Astrocyte (in vitro differentiated cells and primary cell): ENCODE results near the gene LRRC10. TPM values are rescaled to one million over a fixed set of nuclear protein-coding genes. Genes with fewer than 3 reads are reported as not detected.

Source experiments
- DNase-seq: peaks from one replicate; pipeline ENCODE4 v3.0.0-alpha.2; 2010; ENCODE audit warnings: low read depth
- FAIRE-seq: peaks from 2 replicates; lab custom pipeline; 2011; peaks lifted over from hg19 to GRCh38; lab: Jason Lieb, UNC
- H2AFZ ChIP-seq: 2 replicates; pipeline ENCODE4 v1.6.0; 2012; ENCODE audit warnings: low read depth, low read length, inconsistent platforms
- H3K27ac ChIP-seq: 2 replicates; pipeline ENCODE4 v1.5.1; 2011; ENCODE audit warnings: low read depth, low read length, inconsistent platforms
- H3K27me3 ChIP-seq: 2 replicates; pipeline ENCODE4 v1.6.0; 2011; ENCODE audit warnings: low read length, inconsistent platforms; ENCODE audit not compliant: insufficient read depth
- H3K36me3 ChIP-seq: 2 replicates; pipeline ENCODE4 v1.5.1; 2011; ENCODE audit warnings: low read length, inconsistent platforms; ENCODE audit not compliant: insufficient read depth
- H3K4me1 ChIP-seq: 2 replicates; pipeline ENCODE4 v1.5.1; 2011; ENCODE audit warnings: low read length, inconsistent platforms; ENCODE audit not compliant: insufficient read depth
- H3K4me2 ChIP-seq: 2 replicates; pipeline ENCODE4 v1.6.0; 2012; ENCODE audit warnings: low read length, inconsistent platforms
- H3K4me3 ChIP-seq: 2 replicates; pipeline ENCODE4 v1.5.1; 2011; ENCODE audit warnings: low read depth, mild to moderate bottlenecking, low read length, inconsistent platforms; ENCODE audit not compliant: insufficient read depth
- H3K79me2 ChIP-seq: 2 replicates; pipeline ENCODE4 v1.6.0; 2012; ENCODE audit warnings: mild to moderate bottlenecking, low read length, inconsistent platforms; ENCODE audit not compliant: insufficient read depth
- H3K9ac ChIP-seq: 2 replicates; pipeline ENCODE4 v1.6.0; 2012; ENCODE audit warnings: mild to moderate bottlenecking, low read length, inconsistent platforms
- H3K9me3 ChIP-seq: 2 replicates; pipeline ENCODE4 v1.5.1; 2012; ENCODE audit warnings: low read depth, mild to moderate bottlenecking, low read length, inconsistent platforms; ENCODE audit not compliant: insufficient read depth
- H4K20me1 ChIP-seq: 2 replicates; pipeline ENCODE4 v1.6.0; 2012; ENCODE audit warnings: low read length, inconsistent platforms; ENCODE audit not compliant: insufficient read depth
- H3K27ac Mint-ChIP-seq: one replicate; pipeline ENCODE4 v1.8.0; 2021; ENCODE audit warnings: mild to moderate bottlenecking, mixed read lengths; ENCODE audit not compliant: unreplicated experiment
- H3K27me3 Mint-ChIP-seq: one replicate; pipeline ENCODE4 v1.8.0; 2021; ENCODE audit warnings: low read depth, mixed read lengths; ENCODE audit not compliant: unreplicated experiment
- H3K36me3 Mint-ChIP-seq: one replicate; pipeline ENCODE4 v1.8.0; 2021; ENCODE audit warnings: low read depth, mixed read lengths; ENCODE audit not compliant: unreplicated experiment
- H3K4me1 Mint-ChIP-seq: one replicate; pipeline ENCODE4 v1.8.0; 2021; ENCODE audit warnings: low read depth, mixed read lengths; ENCODE audit not compliant: unreplicated experiment
- H3K4me3 Mint-ChIP-seq: one replicate; pipeline ENCODE4 v1.8.0; 2021; ENCODE audit warnings: mild to moderate bottlenecking, moderate library complexity, mixed read lengths; ENCODE audit not compliant: unreplicated experiment
- H3K9me3 Mint-ChIP-seq: one replicate; pipeline ENCODE4 v1.8.0; 2021; ENCODE audit warnings: mild to moderate bottlenecking, mixed read lengths; ENCODE audit not compliant: unreplicated experiment
- CTCF ChIP-seq: IDR thresholded peaks from 2 replicates; pipeline ENCODE4 v1.5.1; 2011; ENCODE audit warnings: low read depth, mild to moderate bottlenecking, inconsistent platforms, low read length, moderate library complexity; ENCODE audit not compliant: insufficient read depth
- EZH2 ChIP-seq: IDR thresholded peaks from 2 replicates; pipeline ENCODE4 v1.6.1; 2012; ENCODE audit warnings: mild to moderate bottlenecking, low read length, inconsistent platforms; ENCODE audit not compliant: insufficient read depth
- total RNA-seq: library from RNA; stranded (reverse); gene quantifications from 2 replicates; pipeline ENCODE4 v1.2.1, GENCODE V29; 2021

LRRC10 gene
- total RNA-seq, 1 donor from 2014 or later: not detected

- Histone ChIP-seq H4K20me1 (no peaks in the 10 kb centered on the region), H2AFZ (no peak overlapping the region), H3K36me3 (no peaks in the 10 kb centered on the region), H3K4me2 (no peak overlapping the region), H3K27me3 (no peaks in the 10 kb centered on the region), H3K27ac (no peak overlapping the region), H3K9me3 (no peaks in the 10 kb centered on the region), H3K4me1 (no peaks in the 10 kb centered on the region), H3K79me2 (no peaks in the 10 kb centered on the region), H3K9ac (no peak overlapping the region), H3K4me3 (no peak overlapping the region)
- DNase-seq (no peak), FAIRE-seq (no peak)
- no peak for TF ChIP-seq CTCF
- no peak for TF ChIP-seq EZH2
- Mint-ChIP-seq H3K4me1 (peaks cover 16% of the 10 kb centered on the region), H3K36me3 (no peaks in the 10 kb centered on the region), H3K27ac (no peak overlapping the region), H3K9me3 (no peaks in the 10 kb centered on the region), H3K27me3 (no peaks in the 10 kb centered on the region), H3K4me3 (no peak overlapping the region)
Observed at GRCh38 chr12:69644511-69644910, 33.8 kb upstream of the LRRC10 start.

- Histone ChIP-seq H3K4me2 (no peak overlapping the region), H3K9ac (no peak overlapping the region), H3K4me3 (no peak overlapping the region), H3K36me3 (no peaks in the 10 kb centered on the region), H3K79me2 (no peaks in the 10 kb centered on the region), H2AFZ (no peak overlapping the region), H3K9me3 (no peaks in the 10 kb centered on the region), H3K4me1 (no peaks in the 10 kb centered on the region), H3K27me3 (no peaks in the 10 kb centered on the region), H3K27ac (no peak overlapping the region), H4K20me1 (no peaks in the 10 kb centered on the region)
- DNase-seq (no peak), FAIRE-seq (no peak)
- H3K9me3 Mint-ChIP-seq: no peaks in the 10 kb centered on the region
- H3K36me3 Mint-ChIP-seq: no peaks in the 10 kb centered on the region
- no peaks in the 10 kb centered on the region for H3K27me3 Mint-ChIP-seq
- no peaks in the 10 kb centered on the region for H3K4me1 Mint-ChIP-seq
- H3K27ac Mint-ChIP-seq: no peak overlapping the region
- no peak for TF ChIP-seq EZH2
- TF ChIP-seq CTCF: no peak
- H3K4me3 Mint-ChIP-seq: no peak overlapping the region
Observed at GRCh38 chr12:69642531-69642930, 31.8 kb upstream of the LRRC10 start.

- Mint-ChIP-seq H3K36me3 (no peaks in the 10 kb centered on the region), H3K4me1 (no peaks in the 10 kb centered on the region), H3K27ac (no peak overlapping the region), H3K27me3 (no peaks in the 10 kb centered on the region), H3K4me3 (no peak overlapping the region), H3K9me3 (no peaks in the 10 kb centered on the region)
- DNase-seq: no peak
- Histone ChIP-seq H3K36me3 (no peaks in the 10 kb centered on the region), H2AFZ (no peak overlapping the region), H3K4me3 (no peak overlapping the region), H3K27me3 (no peaks in the 10 kb centered on the region), H3K9me3 (no peaks in the 10 kb centered on the region), H3K27ac (no peak overlapping the region), H3K4me1 (no peaks in the 10 kb centered on the region), H3K9ac (no peak overlapping the region), H3K4me2 (no peak overlapping the region), H3K79me2 (no peaks in the 10 kb centered on the region), H4K20me1 (no peaks in the 10 kb centered on the region)
- no peak for FAIRE-seq
- no peak for TF ChIP-seq CTCF
- TF ChIP-seq EZH2: no peak
Observed at GRCh38 chr12:69641546-69641945, 30.8 kb upstream of the LRRC10 start.
